Mesenchymal stem cell (in vitro differentiated cells and primary cell): ENCODE data around the gene ZCCHC7.
A peak's percentile ranks its signal among the peaks of the same experiment; 100 is the strongest.

Experiments used
- DNase-seq: peaks from one replicate; pipeline ENCODE4 v3.0.0-alpha.2; 2013
- H2AFZ ChIP-seq: one replicate; pipeline ENCODE4 v1.6.1; 2013; ENCODE audit warnings: low read depth, mild to moderate bottlenecking, control low read depth, inconsistent platforms, low read length, moderate library complexity
- H2AK5ac ChIP-seq: 2 replicates; pipeline ENCODE4 v1.6.1; 2013; ENCODE audit warnings: low read length, moderate library complexity, mild to moderate bottlenecking, inconsistent platforms; ENCODE audit not compliant: severe bottlenecking
- H2BK120ac ChIP-seq: one replicate; pipeline ENCODE4 v1.6.1; 2013; ENCODE audit warnings: low read depth, mild to moderate bottlenecking, inconsistent platforms, low read length, moderate library complexity
- H2BK12ac ChIP-seq, 2 experiments: one replicate each; pipeline ENCODE4 v1.6.1; 2013; ENCODE audit warnings: inconsistent platforms in 2 of 2, low read length in 2 of 2, mild to moderate bottlenecking in 2 of 2, moderate library complexity in 2 of 2, control low read depth in 1 of 2
- H2BK15ac ChIP-seq: one replicate; pipeline ENCODE4 v1.6.1; 2013; ENCODE audit warnings: mild to moderate bottlenecking, low read depth, inconsistent platforms; ENCODE audit not compliant: poor library complexity, severe bottlenecking
- H2BK5ac ChIP-seq: 2 replicates; pipeline ENCODE4 v1.6.1; 2013; ENCODE audit warnings: low read depth, mild to moderate bottlenecking, low read length, control low read depth, inconsistent platforms; ENCODE audit not compliant: poor library complexity, severe bottlenecking
- H3K14ac ChIP-seq, 2 experiments: one replicate each; pipeline ENCODE4 v1.6.1; 2013; ENCODE audit warnings: inconsistent platforms in 2 of 2, low read length in 2 of 2, control low read depth in 1 of 2, mild to moderate bottlenecking in 1 of 2, moderate library complexity in 1 of 2
- H3K18ac ChIP-seq, 2 experiments: one replicate each; pipeline ENCODE4 v1.6.1; 2013; ENCODE audit warnings: inconsistent platforms in 2 of 2, low read length in 2 of 2, control low read depth in 1 of 2, low read depth in 1 of 2, mild to moderate bottlenecking in 1 of 2
- H3K23ac ChIP-seq, 2 experiments: one replicate each; pipeline ENCODE4 v1.6.1; 2013; ENCODE audit warnings: inconsistent platforms in 2 of 2, low read length in 2 of 2, mild to moderate bottlenecking in 2 of 2, moderate library complexity in 2 of 2, control low read depth in 1 of 2
- H3K27ac ChIP-seq: 2 replicates; pipeline ENCODE4 v1.5.1; 2013; ENCODE audit warnings: mild to moderate bottlenecking, moderate library complexity, low read length, control low read depth, inconsistent platforms; ENCODE audit not compliant: poor library complexity, severe bottlenecking
- H3K27me3 ChIP-seq, 2 experiments: 2 replicates each; pipeline versions ENCODE4 v1.6.1 to v1.7.0; 2013; ENCODE audit warnings: low read length in 2 of 2, mild to moderate bottlenecking in 2 of 2, moderate library complexity in 2 of 2, control low read depth in 1 of 2, inconsistent platforms in 1 of 2; ENCODE audit not compliant: control insufficient read depth in 1 of 2, insufficient read depth in 1 of 2
- H3K36me3 ChIP-seq, 2 experiments: 2 replicates each; pipeline versions ENCODE4 v1.6.1 to v1.7.0; 2013; ENCODE audit warnings: low read length in 2 of 2, control low read depth in 1 of 2, inconsistent platforms in 1 of 2, low read depth in 1 of 2, mild to moderate bottlenecking in 1 of 2; ENCODE audit not compliant: insufficient read depth in 2 of 2, control insufficient read depth in 1 of 2
- H3K4ac ChIP-seq, 2 experiments: one replicate each; pipeline ENCODE4 v1.6.1; 2013; ENCODE audit warnings: inconsistent platforms in 2 of 2, low read length in 2 of 2, mild to moderate bottlenecking in 2 of 2, moderate library complexity in 2 of 2, control low read depth in 1 of 2, low read depth in 1 of 2
- H3K4me1 ChIP-seq: 2 replicates; pipeline ENCODE4 v1.6.1; 2013; ENCODE audit warnings: low read depth, low read length, control low read depth; ENCODE audit not compliant: control insufficient read depth, insufficient read depth
- H3K4me2 ChIP-seq: 2 replicates; pipeline ENCODE4 v1.6.1; 2013; ENCODE audit warnings: low read length, mild to moderate bottlenecking, inconsistent platforms; ENCODE audit not compliant: poor library complexity, severe bottlenecking
- H3K4me3 ChIP-seq, 2 experiments: 2 replicates each; pipeline versions ENCODE4 v1.5.1 to v1.7.0; 2013; ENCODE audit warnings: low read length in 2 of 2, mild to moderate bottlenecking in 2 of 2, control low read depth in 1 of 2, low read depth in 1 of 2; ENCODE audit not compliant: insufficient read depth in 1 of 2
- H3K79me1 ChIP-seq: replicated peaks from 2 replicates; pipeline ENCODE4 v1.6.1; 2013; ENCODE audit warnings: mild to moderate bottlenecking, control low read depth, low read length, inconsistent platforms; ENCODE audit not compliant: poor library complexity, severe bottlenecking
- H3K9ac ChIP-seq: 2 replicates; pipeline ENCODE4 v1.7.0; 2013; ENCODE audit warnings: mild to moderate bottlenecking, low read length, moderate library complexity
- H3K9me3 ChIP-seq: 2 replicates; pipeline ENCODE4 v1.7.0; 2013; ENCODE audit warnings: mild to moderate bottlenecking, low read length; ENCODE audit not compliant: control insufficient read depth
- H4K8ac ChIP-seq: one replicate; pipeline ENCODE4 v1.6.1; 2013; ENCODE audit warnings: inconsistent platforms, mild to moderate bottlenecking, low read length, moderate library complexity
- H4K91ac ChIP-seq: one replicate; pipeline ENCODE4 v1.6.1; 2013; ENCODE audit warnings: mild to moderate bottlenecking, low read length, inconsistent platforms
- WGBS: methylation state at CpG from one replicate; pipeline ENCODE4 v1.1.7; 2013; ENCODE audit warnings: mixed read lengths; 5-methylcytosine and 5-hydroxymethylcytosine counted together

ZCCHC7 gene

DNA sequence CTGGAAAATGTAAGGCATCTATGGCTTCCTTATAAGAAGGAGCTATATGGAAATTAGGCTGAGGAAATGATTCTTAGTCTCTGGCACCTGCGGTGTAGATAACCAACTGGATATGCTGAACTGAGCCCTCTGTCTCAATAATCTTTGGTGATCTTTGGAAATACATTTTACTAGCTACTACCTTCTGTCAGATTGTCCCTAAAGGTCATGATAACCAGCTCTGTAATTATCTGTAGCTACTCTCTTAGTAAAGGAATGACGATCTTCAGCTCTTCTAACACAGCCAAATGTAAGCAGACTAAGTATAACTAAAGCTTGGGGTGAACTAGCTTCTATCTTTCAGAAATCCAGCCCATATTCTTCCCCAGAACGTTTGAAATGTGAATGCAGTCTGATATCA is 177.2 kb downstream of the ZCCHC7 start:
- no peak overlapping the region for H3K4me2 ChIP-seq
- WGBS = 100% methylated on average over 1 of the region's 3 CpGs
- no peaks in the 10 kb centered on the region for H3K27me3 ChIP-seq
- no peak overlapping the region for H2AK5ac ChIP-seq
- no peak overlapping the region for H2BK15ac ChIP-seq
- H3K18ac ChIP-seq = no peak overlapping the region
- H3K23ac ChIP-seq = no peak overlapping the region
- no peak overlapping the region for H2AFZ ChIP-seq
- H4K8ac ChIP-seq = no peak overlapping the region
- H3K14ac ChIP-seq = no peak overlapping the region
- no peak overlapping the region for H3K4me3 ChIP-seq
- no peaks in the 10 kb centered on the region for H3K36me3 ChIP-seq
- no peak overlapping the region for H3K27ac ChIP-seq
- H3K9ac ChIP-seq = no peak overlapping the region
- H2BK5ac ChIP-seq = no peak overlapping the region
- no peak overlapping the region for H2BK12ac ChIP-seq
- H2BK120ac ChIP-seq = no peak overlapping the region
- no peak overlapping the region for H4K91ac ChIP-seq
- DNase-seq = no peak
- H3K4me1 ChIP-seq = no peaks in the 10 kb centered on the region
- no peak overlapping the region for H3K4ac ChIP-seq
- H3K79me1 ChIP-seq = peaks cover 16% of the 10 kb centered on the region
- H3K9me3 ChIP-seq = no peaks in the 10 kb centered on the region

DNA sequence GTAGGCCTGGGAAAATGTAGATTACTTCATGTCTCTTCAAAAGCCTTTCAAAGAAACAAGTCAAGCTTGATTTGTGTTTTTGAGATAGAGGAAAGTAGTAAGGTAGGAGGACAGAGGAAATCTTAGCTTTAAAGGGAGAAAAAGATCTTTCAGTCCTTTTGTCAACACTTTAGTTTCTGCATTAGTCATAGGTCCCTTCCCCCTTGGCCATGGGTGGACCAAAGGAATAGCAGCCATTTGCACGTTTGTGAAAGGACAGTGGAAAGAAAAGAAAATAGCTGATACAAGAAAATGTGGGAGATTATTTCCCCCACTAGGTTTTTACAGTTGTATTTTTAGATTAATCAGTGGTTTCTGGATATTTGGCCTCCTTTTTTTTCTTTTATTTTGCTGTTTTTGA is 180.2 kb downstream of the ZCCHC7 start:
- H3K4me1 ChIP-seq = no peaks in the 10 kb centered on the region
- no peak overlapping the region for H2AFZ ChIP-seq
- H2AK5ac ChIP-seq = no peak overlapping the region
- H3K36me3 ChIP-seq = peaks cover 3 to 18% of the 10 kb centered on the region in 2 experiments
- H3K9ac ChIP-seq = no peak overlapping the region
- no peak overlapping the region for H3K4ac ChIP-seq
- H4K8ac ChIP-seq = no peak overlapping the region
- H2BK15ac ChIP-seq = no peak overlapping the region
- no peak overlapping the region for H3K18ac ChIP-seq
- no peak overlapping the region for H2BK120ac ChIP-seq
- no peak overlapping the region for H4K91ac ChIP-seq
- H3K79me1 ChIP-seq = peaks cover 16% of the 10 kb centered on the region
- 40% methylated on average over 1 of the region's 1 CpG for WGBS
- no peak overlapping the region for H3K4me2 ChIP-seq
- H2BK12ac ChIP-seq = no peak overlapping the region
- no peak overlapping the region for H3K4me3 ChIP-seq
- H3K23ac ChIP-seq = no peak overlapping the region
- no peak overlapping the region for H3K27ac ChIP-seq
- no peak overlapping the region for H2BK5ac ChIP-seq
- H3K27me3 ChIP-seq = no peaks in the 10 kb centered on the region
- no peak overlapping the region for H3K14ac ChIP-seq
- DNase-seq = peak; percentile 53
- H3K9me3 ChIP-seq = no peaks in the 10 kb centered on the region

DNA sequence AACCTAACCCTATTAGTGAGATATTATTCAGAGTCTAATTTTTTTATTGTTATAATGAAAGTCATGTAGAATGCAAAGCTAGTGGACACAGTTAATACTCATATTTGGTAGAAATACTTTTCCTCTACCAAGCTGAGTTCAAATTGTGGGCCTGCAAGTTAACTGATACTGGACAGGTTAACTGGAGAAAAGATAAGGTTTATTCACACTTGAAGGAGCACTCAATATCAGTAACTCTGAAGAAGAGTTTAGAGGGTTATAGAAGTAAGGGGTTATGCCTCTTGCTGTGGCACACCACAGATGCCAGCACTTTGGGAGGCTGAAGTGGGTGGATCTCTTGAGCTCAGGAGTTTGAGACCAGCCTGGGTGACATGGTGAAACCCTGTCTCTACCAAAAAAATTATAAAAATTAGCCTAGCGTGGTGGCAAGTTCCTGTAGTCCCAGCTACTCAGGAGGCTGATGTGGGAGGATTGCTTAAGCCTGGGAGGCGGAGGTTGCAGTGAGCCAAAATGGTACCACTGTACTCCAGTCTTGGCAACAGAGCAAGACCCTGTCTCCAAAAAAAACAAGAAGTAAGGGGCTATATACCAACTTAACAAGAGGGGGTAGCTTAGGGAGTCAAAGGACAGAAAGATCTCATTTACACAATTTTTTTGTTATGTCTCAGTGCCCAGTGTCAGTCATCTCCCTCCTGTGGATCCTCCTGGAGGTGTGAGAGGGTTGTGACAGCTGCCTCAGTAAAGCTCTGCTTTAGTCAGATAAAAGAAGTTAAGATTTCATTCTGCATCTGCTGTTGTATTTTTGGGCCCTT is 180.9 kb downstream of the ZCCHC7 start:
- Histone ChIP-seq H3K23ac (no peak overlapping the region), H3K4ac (no peak overlapping the region), H3K14ac (no peak overlapping the region), H3K79me1 (peaks cover 16% of the 10 kb centered on the region), H2AFZ (no peak overlapping the region), H2BK12ac (no peak overlapping the region), H4K91ac (no peak overlapping the region), H4K8ac (no peak overlapping the region), H3K4me1 (no peaks in the 10 kb centered on the region), H3K9me3 (no peaks in the 10 kb centered on the region), H3K36me3 (peaks cover 3 to 20% of the 10 kb centered on the region in 2 experiments), H2BK15ac (no peak overlapping the region), H3K18ac (no peak overlapping the region), H3K4me3 (no peak overlapping the region), H2BK5ac (no peak overlapping the region), H3K4me2 (no peak overlapping the region), H3K27me3 (no peaks in the 10 kb centered on the region), H3K9ac (no peak overlapping the region), H3K27ac (no peak overlapping the region), H2BK120ac (no peak overlapping the region), H2AK5ac (no peak overlapping the region)
- 93% methylated on average over 2 of the region's 2 CpGs for WGBS
- no peak for DNase-seq

DNA sequence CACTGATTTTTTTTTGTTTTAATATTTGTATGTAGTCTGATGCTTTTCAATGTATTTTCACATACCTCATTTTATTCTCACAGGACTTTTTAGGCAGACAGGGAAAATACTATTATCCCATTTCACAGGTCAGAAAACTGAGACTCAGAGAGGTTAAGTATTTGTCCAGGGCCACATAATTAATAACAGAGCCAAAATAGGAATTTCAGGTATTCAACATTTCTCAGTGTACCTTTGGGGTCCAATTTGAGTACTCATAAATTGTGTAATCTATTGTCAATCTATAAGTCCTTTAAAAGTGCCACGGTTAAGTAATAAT is 181.4 kb downstream of the ZCCHC7 start:
- H3K36me3 ChIP-seq = peaks cover 3 to 21% of the 10 kb centered on the region in 2 experiments
- no peak overlapping the region for H2BK12ac ChIP-seq
- DNase-seq = no peak
- no peak overlapping the region for H2BK5ac ChIP-seq
- no peak overlapping the region for H3K23ac ChIP-seq
- no peak overlapping the region for H4K8ac ChIP-seq
- no peak overlapping the region for H3K27ac ChIP-seq
- H3K9me3 ChIP-seq = no peaks in the 10 kb centered on the region
- H3K4me1 ChIP-seq = no peaks in the 10 kb centered on the region
- H3K4ac ChIP-seq = no peak overlapping the region
- H3K4me2 ChIP-seq = no peak overlapping the region
- H3K9ac ChIP-seq = no peak overlapping the region
- no peak overlapping the region for H2AK5ac ChIP-seq
- H3K18ac ChIP-seq = no peak overlapping the region
- no peak overlapping the region for H2BK120ac ChIP-seq
- H3K79me1 ChIP-seq = peaks cover 16% of the 10 kb centered on the region
- no peak overlapping the region for H4K91ac ChIP-seq
- no peaks in the 10 kb centered on the region for H3K27me3 ChIP-seq
- no peak overlapping the region for H3K4me3 ChIP-seq
- H3K14ac ChIP-seq = no peak overlapping the region
- no peak overlapping the region for H2BK15ac ChIP-seq
- no peak overlapping the region for H2AFZ ChIP-seq
- WGBS = no CpG with 5 or more reads among the region's 1 CpG
